HuH-7.5 (cell line): Measurements from ENCODE around the gene MYH2.

Source experiments
- DNase-seq: peaks from one replicate; pipeline ENCODE4 v3.0.0; 2011; ENCODE audit warnings: low spot score

Gene MYH2

GRCh38 chr17:10516065-10516464, 33.4 kb downstream of the MYH2 start:
- DNase-seq, result no peak

- no peak for DNase-seq
Observed at GRCh38 chr17:10513299-10514067, 36.0 kb downstream of the MYH2 start.

GRCh38 chr17:10512856-10513255, 36.6 kb downstream of the MYH2 start:
- no peak for DNase-seq

GRCh38 chr17:10499950-10500349, 49.5 kb downstream of the MYH2 start:
- no peak for DNase-seq

- DNase-seq, result no peak
Observed at GRCh38 chr17:10492004-10492403, 57.5 kb downstream of the MYH2 start.

- DNase-seq, result no peak
Observed at GRCh38 chr17:10482252-10482651, 67.2 kb downstream of the MYH2 start.

- no peak for DNase-seq
Observed at GRCh38 chr17:10477701-10478100, 71.8 kb downstream of the MYH2 start.

- DNase-seq, result no peak
Observed at GRCh38 chr17:10474536-10474935, 74.9 kb downstream of the MYH2 start.

- no peak for DNase-seq
Observed at GRCh38 chr17:10471858-10472257, 77.6 kb downstream of the MYH2 start.
